Omental fat pad (tissue), 4 donors: Measurements from ENCODE around the gene COL4A5. TPM values are rescaled to one million over a fixed set of nuclear protein-coding genes. Genes with fewer than 3 reads are reported as not detected.
A peak's percentile ranks its signal among the peaks of the same experiment; 100 is the strongest.
"Not testable (repeated sequence)": the region's sequence is repeated elsewhere in the genome, so short reads cannot be mapped to it uniquely, and the experiment has no call there.

Source experiments
- ATAC-seq: fragments of 150-250 bp; one replicate; pipeline ENCODE4 v1.9.1; 2016; ENCODE audit warnings: mild to moderate bottlenecking, moderate library complexity; ENCODE audit not compliant: low FRiP score
- DNase-seq: peaks from one replicate; pipeline ENCODE4 v3.0.0-alpha.2; 2019; ENCODE audit warnings: low spot score
- total RNA-seq, 4 donors: library from RNA; depleted of rRNA; stranded (reverse); fragments of >200 nt; gene quantifications; one replicate each; pipeline ENCODE4 v1.1.0, GENCODE V29; 2016
- TF ChIP-seq, protein P1 (sequence below), 3 donors: fragments of 450-650 bp; IDR thresholded peaks; one replicate each; pipeline ENCODE4 v1.5.1; 2016 to 2017; ENCODE audit warnings: antibody characterized with exemption in 3 of 3, mild to moderate bottlenecking in 3 of 3, moderate library complexity in 2 of 3

The COL4A5 gene
- 10 to 100 TPM in 3 of 4 donors, 1 to 10 TPM in 1; 7.0 to 29.7 (median 10.7) TPM for total RNA-seq

DNA sequence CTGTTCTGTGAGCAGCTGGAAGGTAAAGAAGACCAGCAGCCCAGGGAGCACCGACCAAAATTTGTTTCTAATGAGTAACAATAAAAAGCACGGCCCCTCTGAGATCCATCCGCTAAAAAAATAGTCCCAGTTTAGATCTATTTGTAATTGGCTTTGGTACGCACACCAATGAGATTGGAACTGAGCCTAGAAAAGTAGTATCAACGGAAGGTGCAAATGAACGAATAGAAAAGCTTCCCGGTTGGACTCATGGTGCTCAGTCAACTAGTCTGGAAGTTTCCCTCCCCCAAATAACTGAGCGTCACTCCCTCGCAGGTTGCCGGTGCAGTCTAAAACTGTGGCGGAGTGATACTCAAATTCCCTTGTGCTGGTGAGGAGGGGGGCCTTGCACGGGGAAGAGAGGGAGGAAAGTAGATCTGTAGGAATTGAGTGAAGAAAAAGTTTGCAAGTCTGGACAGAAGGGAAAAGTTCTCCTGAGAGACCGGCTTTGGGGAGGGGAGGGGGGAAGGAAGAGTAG, at the start of gene COL4A5:
COL4A5 (plus strand) TSS at position 413 of the 517 bp plus-strand sequence. CDS start 288 bp downstream, outside the sequence.
- TF ChIP-seq, protein P1, sequence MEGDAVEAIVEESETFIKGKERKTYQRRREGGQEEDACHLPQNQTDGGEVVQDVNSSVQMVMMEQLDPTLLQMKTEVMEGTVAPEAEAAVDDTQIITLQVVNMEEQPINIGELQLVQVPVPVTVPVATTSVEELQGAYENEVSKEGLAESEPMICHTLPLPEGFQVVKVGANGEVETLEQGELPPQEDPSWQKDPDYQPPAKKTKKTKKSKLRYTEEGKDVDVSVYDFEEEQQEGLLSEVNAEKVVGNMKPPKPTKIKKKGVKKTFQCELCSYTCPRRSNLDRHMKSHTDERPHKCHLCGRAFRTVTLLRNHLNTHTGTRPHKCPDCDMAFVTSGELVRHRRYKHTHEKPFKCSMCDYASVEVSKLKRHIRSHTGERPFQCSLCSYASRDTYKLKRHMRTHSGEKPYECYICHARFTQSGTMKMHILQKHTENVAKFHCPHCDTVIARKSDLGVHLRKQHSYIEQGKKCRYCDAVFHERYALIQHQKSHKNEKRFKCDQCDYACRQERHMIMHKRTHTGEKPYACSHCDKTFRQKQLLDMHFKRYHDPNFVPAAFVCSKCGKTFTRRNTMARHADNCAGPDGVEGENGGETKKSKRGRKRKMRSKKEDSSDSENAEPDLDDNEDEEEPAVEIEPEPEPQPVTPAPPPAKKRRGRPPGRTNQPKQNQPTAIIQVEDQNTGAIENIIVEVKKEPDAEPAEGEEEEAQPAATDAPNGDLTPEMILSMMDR (IDR thresholded peaks at IDR 0.05), result no peak
- ATAC-seq (peak; percentile 86), DNase-seq (no peak)

DNA sequence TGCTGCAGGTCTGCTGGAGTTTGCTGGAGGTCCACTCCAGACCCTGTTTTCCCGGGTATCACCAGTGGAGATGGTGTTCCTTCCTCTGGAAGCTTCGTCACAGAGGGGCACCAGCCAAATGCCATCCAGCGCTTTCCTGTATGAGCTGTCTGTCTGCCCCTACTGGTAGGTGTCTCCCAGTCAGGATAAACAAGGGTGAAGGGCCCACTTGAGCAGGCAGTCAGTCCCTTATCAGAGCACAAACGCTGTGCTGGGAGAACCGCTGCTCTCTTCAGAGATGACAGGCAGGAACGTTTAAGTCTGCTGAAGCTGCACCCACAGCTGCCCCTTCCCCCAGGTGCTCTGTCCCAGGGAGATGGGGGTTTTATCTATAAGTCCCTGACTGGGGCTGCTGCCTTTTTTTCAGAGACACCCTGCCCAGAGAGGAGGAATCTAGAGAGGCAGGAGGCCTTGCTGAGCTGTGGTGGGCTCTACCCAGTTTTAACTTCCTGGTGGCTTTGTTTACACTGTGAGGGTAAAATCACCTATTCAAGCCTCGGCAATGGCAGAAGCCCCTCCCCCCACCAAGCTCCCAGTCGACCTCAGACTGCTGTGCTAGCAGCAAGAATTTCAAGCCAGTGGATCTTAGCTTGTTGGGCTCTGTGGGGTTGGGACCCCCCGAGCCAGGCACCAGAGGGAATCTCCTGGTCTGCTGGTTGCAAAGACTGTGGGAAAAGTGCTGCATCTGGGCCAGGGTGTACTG, 48.5 kb upstream of the COL4A5 start:
- DNase-seq, ATAC-seq: not testable (repeated sequence)

DNA sequence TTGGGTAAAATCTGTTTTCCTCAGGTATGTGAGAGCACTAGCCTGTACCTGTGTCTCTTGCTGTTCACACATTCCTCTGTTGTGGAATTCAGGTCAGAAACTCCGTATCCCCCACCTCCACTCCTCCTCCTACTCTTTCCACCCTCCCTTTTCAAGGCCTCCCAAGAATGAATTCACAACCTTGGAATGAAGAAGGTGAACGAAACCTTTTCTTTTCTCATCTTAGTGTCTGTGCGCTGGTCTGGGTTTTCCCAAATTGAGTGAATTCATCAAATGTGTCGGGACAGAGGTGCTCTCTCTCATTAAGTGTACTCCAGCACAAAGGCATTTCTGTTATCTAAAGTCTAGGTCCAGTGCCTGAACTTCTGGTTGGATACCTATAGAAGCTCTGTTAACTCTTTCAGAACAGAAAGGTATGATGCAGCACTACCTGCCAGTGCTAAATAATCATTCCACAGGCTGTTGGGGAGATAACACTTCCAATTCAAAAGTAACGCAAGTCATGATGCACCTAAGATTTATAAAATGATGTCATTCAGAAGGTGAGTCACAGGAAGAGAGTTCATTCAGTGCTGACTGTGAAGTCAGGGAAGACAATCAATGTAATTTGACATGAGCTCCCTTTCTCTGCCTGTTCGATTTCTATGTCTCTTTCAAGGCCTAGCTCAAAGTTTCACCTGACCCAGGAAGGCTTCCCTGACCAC, 43.3 kb upstream of the COL4A5 start:
- no peak for DNase-seq
- TF ChIP-seq, protein P1 (IDR thresholded peaks at IDR 0.05), result no peak
- peak; percentile 67 for ATAC-seq

DNA sequence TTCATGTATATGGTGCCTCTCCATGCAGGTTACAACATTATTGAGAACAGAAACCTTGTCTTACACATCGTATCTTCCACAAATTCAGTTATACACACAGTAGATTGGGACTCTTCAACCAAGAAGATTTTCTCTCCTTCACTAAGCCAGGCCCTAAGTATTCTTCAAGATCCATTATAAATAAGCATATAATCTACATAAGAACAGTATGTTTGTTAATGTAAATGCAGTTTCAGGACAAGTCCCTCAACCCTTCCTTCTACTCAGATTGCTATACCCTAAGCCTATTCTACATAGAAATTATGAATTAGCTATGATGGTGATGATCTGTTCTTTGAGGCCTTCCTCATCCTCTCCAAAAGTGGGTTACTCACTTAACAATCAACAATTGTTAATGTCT, 42.7 kb upstream of the COL4A5 start:
- TF ChIP-seq, protein P1 (IDR thresholded peaks at IDR 0.05), result no peak
- DNase-seq (no peak), ATAC-seq (no peak)

DNA sequence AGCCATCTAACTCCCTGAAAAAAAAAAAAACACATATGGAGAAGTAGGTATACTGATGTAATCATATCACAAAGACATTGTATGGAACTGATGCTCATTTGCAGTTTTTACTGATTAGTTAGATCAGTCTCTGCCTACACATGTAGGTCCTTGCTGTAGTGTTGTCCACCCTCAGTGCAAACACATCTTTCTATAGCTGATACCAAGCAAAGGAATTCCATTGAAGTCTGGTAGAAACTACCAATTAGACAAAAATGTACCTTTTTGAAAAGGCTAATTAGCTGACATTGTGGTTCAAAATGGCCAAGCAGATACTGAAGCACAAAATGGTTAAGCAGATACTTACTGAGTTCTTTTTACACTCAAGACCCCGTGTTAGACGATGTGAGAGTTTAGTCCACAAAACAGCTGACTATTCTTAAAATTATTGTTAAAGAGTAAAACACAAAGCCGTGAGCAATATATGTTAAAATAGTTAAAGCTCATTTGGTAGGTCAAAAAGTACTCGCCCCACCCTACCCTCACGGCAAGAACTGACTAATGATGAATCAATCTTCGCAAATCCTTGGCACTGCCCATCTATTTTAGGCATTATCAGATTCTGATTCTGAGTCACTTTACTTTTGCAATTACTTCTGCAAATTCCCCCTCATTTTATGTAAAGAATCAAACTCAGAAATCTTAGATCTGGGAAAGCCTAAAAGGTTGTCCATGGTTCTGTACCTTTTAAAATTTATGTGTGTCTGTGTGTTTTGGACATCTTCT, 41.8 kb upstream of the COL4A5 start:
- no peak for ATAC-seq
- DNase-seq, result no peak
- TF ChIP-seq, protein P1 (IDR thresholded peaks at IDR 0.05), result no peak

DNA sequence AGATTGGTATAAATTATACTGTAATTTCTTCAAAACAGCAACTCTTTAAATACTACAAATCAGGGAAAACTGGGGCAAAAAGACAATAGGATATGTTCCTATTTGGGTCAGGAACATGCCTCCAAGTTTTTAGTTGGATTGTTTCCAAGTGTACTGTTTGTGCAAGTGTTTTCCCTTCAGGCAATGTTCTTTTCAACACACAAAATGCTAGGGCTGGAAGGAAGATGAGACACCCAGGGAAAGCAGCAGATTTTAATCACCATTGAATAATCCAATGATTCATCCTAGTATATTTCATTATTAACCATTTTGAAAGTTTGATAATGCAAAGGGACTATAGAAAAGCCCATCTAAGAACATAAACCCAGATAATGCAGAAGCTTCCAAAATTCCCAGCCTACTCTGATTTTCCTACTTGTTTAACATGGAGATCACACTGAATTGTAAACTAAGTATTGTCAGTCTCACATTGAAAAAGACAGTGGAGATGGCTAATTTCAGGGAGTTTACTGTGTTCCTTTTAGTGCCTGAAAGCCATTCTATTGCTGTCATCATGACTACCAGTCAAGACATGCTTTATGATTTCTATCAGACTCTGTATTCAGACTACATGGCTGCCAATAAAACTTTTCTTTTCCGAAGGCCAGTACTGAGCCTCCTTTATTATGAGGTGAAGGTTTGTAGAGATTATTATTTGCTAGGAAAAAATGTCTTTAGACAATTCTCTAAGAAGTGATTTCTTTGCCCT, 40.0 kb upstream of the COL4A5 start:
- DNase-seq (no peak), ATAC-seq (no peak)
- TF ChIP-seq, protein P1 (IDR thresholded peaks at IDR 0.05), result no peak
